Kidney (tissue), 14 donors: Measurements from ENCODE around the gene NPFF. TPM values are rescaled to one million over a fixed set of nuclear protein-coding genes. Genes with fewer than 3 reads are reported as not detected.

Experiments used
- DNase-seq, 5 donors: peaks; one replicate each; pipeline ENCODE4 v3.0.0-alpha.2; 2013 to 2020
- FAIRE-seq: peaks from 2 replicates; lab custom pipeline; 2012; peaks lifted over from hg19 to GRCh38; lab: Jason Lieb, UNC
- H3K27ac ChIP-seq, 2 donors: one replicate each; pipeline ENCODE4 v1.7.0; 2013; ENCODE audit warnings: low read depth in 2 of 2, low read length in 2 of 2, inconsistent platforms in 1 of 2
- H3K27me3 ChIP-seq: one replicate; pipeline ENCODE4 v1.7.1; 2013; ENCODE audit warnings: low read length, inconsistent platforms; ENCODE audit not compliant: control insufficient read depth, insufficient read depth
- H3K36me3 ChIP-seq, 3 donors: one replicate each; pipeline versions ENCODE4 v1.7.0 to v1.7.1; 2013; ENCODE audit warnings: low read length in 3 of 3, control low read depth in 1 of 3, inconsistent platforms in 1 of 3; ENCODE audit not compliant: insufficient read depth in 3 of 3, control insufficient read depth in 2 of 3
- H3K4me1 ChIP-seq, 3 donors: one replicate each; pipeline versions ENCODE4 v1.7.0 to v1.7.1; 2013; ENCODE audit warnings: low read length in 3 of 3, inconsistent platforms in 1 of 3, low read depth in 1 of 3; ENCODE audit not compliant: control insufficient read depth in 2 of 3, insufficient read depth in 2 of 3
- H3K4me3 ChIP-seq, 3 donors: one replicate each; pipeline versions ENCODE4 v1.7.0 to v1.8.1; 2013; ENCODE audit warnings: low read length in 3 of 3, control low read depth in 1 of 3, inconsistent platforms in 1 of 3
- H3K9ac ChIP-seq, 3 donors: one replicate each; pipeline versions ENCODE4 v1.7.0 to v1.7.1; 2013; ENCODE audit warnings: low read length in 3 of 3, control low read depth in 1 of 3, inconsistent platforms in 1 of 3
- H3K9me3 ChIP-seq, 3 donors: one replicate each; pipeline versions ENCODE4 v1.7.0 to v1.7.1; 2013; ENCODE audit warnings: low read length in 3 of 3, control low read depth in 1 of 3, inconsistent platforms in 1 of 3; ENCODE audit not compliant: control insufficient read depth in 2 of 3, insufficient read depth in 1 of 3
- intact Hi-C: fragments of 100-400 bp; cut with DNase I; formaldehyde crosslinking; loops from one replicate; pipeline ENCODE4 v1.11.1; 2022
- polyA plus RNA-seq: library from polyadenylated mRNA; stranded (reverse); fragments of 350-450 nt; fragmentation: Illumina TruSeq; extraction: RNeasy Lipid Tissue Mini Kit (QIAGEN cat#74804); gene quantifications from one replicate; pipeline ENCODE4 v1.2.3, GENCODE V29; 2014; ENCODE audit warnings: low read depth, low replicate concordance; ENCODE audit not compliant: insufficient read depth
- total RNA-seq: library from RNA; stranded (reverse); fragmentation: NEBNext Ultra II Directional; extraction: Animal tissue kit (Norgen Biotek cat#: 25700); gene quantifications from one replicate; pipeline ENCODE4 v1.2.1, GENCODE V29; 2021
- TF ChIP-seq, protein P1 (sequence below): IDR thresholded peaks from 3 replicates; pipeline ENCODE4 v1.5.1; 2012; ENCODE audit warnings: mild to moderate bottlenecking, moderate library complexity, borderline replicate concordance; ENCODE audit not compliant: insufficient read depth; ENCODE audit errors: extremely low read depth
- donor health status: control.
- donor health status: control.
- donor health status: control.
- donor health status: control.
- donor health status: control.
- donor health status: DM: yes; HTN: yes; CAD: no.
- donor health status: Normal renal cell carcinoma (clear cell type).

The NPFF gene
- total and polyA plus RNA-seq, 2 donors from 2014 or later, result 1.3 TPM; not detected in 1

- Histone ChIP-seq H3K27ac (no peak overlapping the region), H3K4me3 (no peak overlapping the region), H3K27me3 (no peaks in the 10 kb centered on the region), H3K9me3 (no peaks in the 10 kb centered on the region), H3K36me3 (no peaks in the 10 kb centered on the region), H3K4me1 (peaks cover 2 to 35% (median 34%) of the 10 kb centered on the region in 3 donors), H3K9ac (no peak overlapping the region)
- TF ChIP-seq, protein P1, sequence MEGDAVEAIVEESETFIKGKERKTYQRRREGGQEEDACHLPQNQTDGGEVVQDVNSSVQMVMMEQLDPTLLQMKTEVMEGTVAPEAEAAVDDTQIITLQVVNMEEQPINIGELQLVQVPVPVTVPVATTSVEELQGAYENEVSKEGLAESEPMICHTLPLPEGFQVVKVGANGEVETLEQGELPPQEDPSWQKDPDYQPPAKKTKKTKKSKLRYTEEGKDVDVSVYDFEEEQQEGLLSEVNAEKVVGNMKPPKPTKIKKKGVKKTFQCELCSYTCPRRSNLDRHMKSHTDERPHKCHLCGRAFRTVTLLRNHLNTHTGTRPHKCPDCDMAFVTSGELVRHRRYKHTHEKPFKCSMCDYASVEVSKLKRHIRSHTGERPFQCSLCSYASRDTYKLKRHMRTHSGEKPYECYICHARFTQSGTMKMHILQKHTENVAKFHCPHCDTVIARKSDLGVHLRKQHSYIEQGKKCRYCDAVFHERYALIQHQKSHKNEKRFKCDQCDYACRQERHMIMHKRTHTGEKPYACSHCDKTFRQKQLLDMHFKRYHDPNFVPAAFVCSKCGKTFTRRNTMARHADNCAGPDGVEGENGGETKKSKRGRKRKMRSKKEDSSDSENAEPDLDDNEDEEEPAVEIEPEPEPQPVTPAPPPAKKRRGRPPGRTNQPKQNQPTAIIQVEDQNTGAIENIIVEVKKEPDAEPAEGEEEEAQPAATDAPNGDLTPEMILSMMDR, result no peak
- DNase-seq (no peak), FAIRE-seq (no peak)
- intact Hi-C loops, result no loop called here
Measured at GRCh38 chr12:53498235-53498630, 9.1 kb downstream of the NPFF start.

GRCh38 chr12:53497461-53497860 lies 9.8 kb downstream of the NPFF start:
- Histone ChIP-seq H3K36me3 (no peaks in the 10 kb centered on the region), H3K4me1 (peaks cover 2 to 36% (median 27%) of the 10 kb centered on the region in 3 donors), H3K27ac (no peak overlapping the region), H3K9me3 (no peaks in the 10 kb centered on the region), H3K27me3 (no peaks in the 10 kb centered on the region), H3K9ac (no peak overlapping the region), H3K4me3 (no peak overlapping the region)
- TF ChIP-seq, protein P1, result no peak
- intact Hi-C loops, result no loop called here
- DNase-seq (peak in 1 of 5 donors; percentile 48), FAIRE-seq (no peak)

DNA sequence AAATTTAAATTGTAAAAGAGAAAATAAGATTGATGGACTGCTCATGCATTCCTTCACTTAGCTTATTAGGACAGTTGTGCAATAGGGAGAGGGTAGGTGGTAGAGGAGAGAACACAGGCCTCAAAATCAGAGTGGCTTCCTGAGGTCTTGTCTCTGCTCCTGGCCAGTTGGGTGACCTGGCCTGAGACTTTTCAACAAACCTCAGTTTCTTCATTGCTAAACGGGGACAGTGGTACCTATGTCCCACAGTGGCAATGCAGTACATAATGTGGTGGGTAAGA lies 10.6 kb downstream of the NPFF start:
- H3K4me1 ChIP-seq, result peaks cover 1 to 29% (median 26%) of the 10 kb centered on the region in 3 donors
- intact Hi-C loops, result no loop called here
- H3K36me3 ChIP-seq, result no peaks in the 10 kb centered on the region
- H3K4me3 ChIP-seq, result peak overlapping the region in 1 of 3 donors; percentile 13
- H3K27ac ChIP-seq, result peak overlapping the region in 1 of 2 donors; percentile 8
- H3K9ac ChIP-seq, result peak overlapping the region in 1 of 3 donors; percentile 30
- no peaks in the 10 kb centered on the region for H3K27me3 ChIP-seq
- H3K9me3 ChIP-seq, result no peaks in the 10 kb centered on the region
- TF ChIP-seq, protein P1, result no peak
- FAIRE-seq (no peak), DNase-seq (no peak)
